Measurements from ENCODE around the gene LIF. TPM values are rescaled to one million over a fixed set of nuclear protein-coding genes. Genes with fewer than 3 reads are reported as not detected.

LIF gene
- total RNA-seq, 1 experiment from 2014 or later, result 8.0 TPM

DNA sequence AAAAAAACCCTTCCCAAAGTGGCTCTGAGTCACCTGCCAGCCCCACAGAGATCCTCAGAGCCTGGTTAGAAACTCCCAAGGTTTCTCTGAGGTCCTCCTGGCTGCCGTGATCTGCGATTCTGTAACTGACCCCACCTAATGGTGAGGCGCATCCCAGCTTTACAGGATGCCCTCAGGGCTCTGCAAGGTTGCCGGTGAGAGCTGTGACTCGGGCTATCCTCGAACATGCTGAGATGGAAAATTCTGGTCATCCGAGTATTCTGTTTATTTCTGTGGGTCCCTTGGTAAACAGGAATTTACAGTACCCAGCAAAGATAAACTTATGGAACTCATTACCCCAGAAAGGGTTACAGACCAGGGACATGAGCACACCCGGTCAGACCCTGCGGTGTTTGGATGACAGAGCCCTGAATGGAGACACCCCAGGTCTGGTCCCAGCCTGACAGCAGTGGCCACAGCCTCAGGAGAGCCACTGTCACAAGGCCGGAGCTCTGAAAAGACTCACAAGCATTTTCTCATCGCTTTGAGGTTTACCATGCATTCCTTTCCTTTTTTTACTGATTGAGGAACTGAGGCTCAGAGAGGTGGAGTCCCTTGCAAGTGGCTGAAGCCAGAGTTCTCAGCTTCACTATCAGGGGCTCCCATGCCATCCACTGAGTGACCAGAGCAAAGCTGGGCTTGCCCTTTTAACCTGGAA, 22.2 kb downstream of the LIF start:
- no peaks in the 10 kb centered on the region for H3K9me3 ChIP-seq
- H3K9me3 Mint-ChIP-seq (ENCODE audit: unreplicated experiment), result no peaks in the 10 kb centered on the region
- intact Hi-C loops (cut with micrococcal nuclease; ENCODE audit: unreplicated experiment), result no loop called here
- H3K4me3 ChIP-seq (ENCODE audit: low read depth, low read length), result no peak overlapping the region
- ChIA-PET POLR2A (no interaction called here), CTCF (interaction anchor here (0.6 kb wide), 1 partner anchor 11 kb away, joined by 3 read pairs; no protein-coding TSS in a partner anchor)
- no peak for DNase-seq
- H3K36me3 ChIP-seq (ENCODE audit: control insufficient read depth, insufficient read depth, low read length), result no peaks in the 10 kb centered on the region
- no peaks in the 10 kb centered on the region for H3K36me3 Mint-ChIP-seq (ENCODE audit: insufficient read depth, unreplicated experiment)
- no peaks in the 10 kb centered on the region for H3K27me3 Mint-ChIP-seq (ENCODE audit: insufficient read depth, unreplicated experiment)
- no peak for TF ChIP-seq CTCF (IDR thresholded peaks at IDR 0.05; ENCODE audit: insufficient read depth in 1 of 2, low read depth in 1 of 2, low read length in 1 of 2, severe bottlenecking in 1 of 2, unreplicated experiment in 1 of 2)
- peaks cover 28% of the 10 kb centered on the region for H3K4me1 Mint-ChIP-seq (ENCODE audit: low read depth, unreplicated experiment)
- H3K27ac Mint-ChIP-seq (ENCODE audit: unreplicated experiment), result peak overlapping the region; percentile 61
- no TSS peak for BruUV-seq (replicated peaks)
- no peak overlapping the region for H3K4me3 Mint-ChIP-seq (ENCODE audit: unreplicated experiment)
- no peaks in the 10 kb centered on the region for H3K27me3 ChIP-seq (replicated peaks; ENCODE audit: control insufficient read depth, insufficient read depth, low read length)
- H3K4me1 ChIP-seq, result peaks cover 11% of the 10 kb centered on the region; the same call in 1 of the 2 replicates

- Mint-ChIP-seq H3K9me3 (ENCODE audit: unreplicated experiment) (no peaks in the 10 kb centered on the region), H3K4me3 (ENCODE audit: unreplicated experiment) (no peak overlapping the region), H3K36me3 (ENCODE audit: insufficient read depth, unreplicated experiment) (no peaks in the 10 kb centered on the region), H3K27me3 (ENCODE audit: insufficient read depth, unreplicated experiment) (no peaks in the 10 kb centered on the region), H3K4me1 (ENCODE audit: low read depth, unreplicated experiment) (peaks cover 25% of the 10 kb centered on the region), H3K27ac (ENCODE audit: unreplicated experiment) (no peak overlapping the region)
- DNase-seq, result no peak
- Histone ChIP-seq H3K9me3 (no peaks in the 10 kb centered on the region), H3K27me3 (replicated peaks; ENCODE audit: control insufficient read depth, insufficient read depth, low read length) (no peaks in the 10 kb centered on the region), H3K4me3 (ENCODE audit: low read depth, low read length) (no peak overlapping the region), H3K4me1 (peaks cover 9% of the 10 kb centered on the region; the same call in 1 of the 2 replicates), H3K36me3 (ENCODE audit: control insufficient read depth, insufficient read depth, low read length) (no peaks in the 10 kb centered on the region)
- ChIA-PET POLR2A (no interaction called here), CTCF (no interaction called here)
- no peak for TF ChIP-seq CTCF (IDR thresholded peaks at IDR 0.05; ENCODE audit: insufficient read depth in 1 of 2, low read depth in 1 of 2, low read length in 1 of 2, severe bottlenecking in 1 of 2, unreplicated experiment in 1 of 2)
- no TSS peak for BruUV-seq (replicated peaks)
- intact Hi-C loops (cut with micrococcal nuclease; ENCODE audit: unreplicated experiment), result no loop called here
Observed at GRCh38 chr22:30223303-30223702, 23.3 kb downstream of the LIF start.

DNA sequence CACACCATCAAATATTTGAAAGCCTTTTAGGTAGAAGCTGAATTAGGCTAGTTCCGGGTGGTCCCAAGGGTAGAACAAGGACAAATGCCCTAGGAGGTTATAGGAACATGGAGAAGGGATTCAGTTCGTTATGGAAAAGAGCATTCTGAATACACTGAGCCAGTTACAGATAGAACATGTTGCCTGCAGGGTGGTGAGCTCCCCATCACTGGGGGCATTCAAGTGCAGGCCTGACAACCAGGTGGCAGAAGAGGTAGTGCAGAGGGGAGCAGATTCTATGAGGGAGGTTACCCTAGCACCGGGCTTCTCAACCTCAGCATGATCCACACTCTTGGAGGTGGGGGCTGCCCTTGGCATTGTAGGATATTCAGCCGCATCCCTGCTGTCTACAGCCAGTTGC, 24.2 kb downstream of the LIF start:
- ChIA-PET POLR2A (no interaction called here), CTCF (no interaction called here)
- no TSS peak for BruUV-seq (replicated peaks)
- Histone ChIP-seq H3K4me3 (ENCODE audit: low read depth, low read length) (no peak overlapping the region), H3K27me3 (replicated peaks; ENCODE audit: control insufficient read depth, insufficient read depth, low read length) (no peaks in the 10 kb centered on the region), H3K9me3 (no peaks in the 10 kb centered on the region), H3K4me1 (peaks cover 9% of the 10 kb centered on the region; the same call in 1 of the 2 replicates), H3K36me3 (ENCODE audit: control insufficient read depth, insufficient read depth, low read length) (no peaks in the 10 kb centered on the region)
- no peak for TF ChIP-seq CTCF (IDR thresholded peaks at IDR 0.05; ENCODE audit: insufficient read depth in 1 of 2, low read depth in 1 of 2, low read length in 1 of 2, severe bottlenecking in 1 of 2, unreplicated experiment in 1 of 2)
- Mint-ChIP-seq H3K4me1 (ENCODE audit: low read depth, unreplicated experiment) (peaks cover 25% of the 10 kb centered on the region), H3K9me3 (ENCODE audit: unreplicated experiment) (no peaks in the 10 kb centered on the region), H3K4me3 (ENCODE audit: unreplicated experiment) (no peak overlapping the region), H3K27ac (ENCODE audit: unreplicated experiment) (no peak overlapping the region), H3K27me3 (ENCODE audit: insufficient read depth, unreplicated experiment) (no peaks in the 10 kb centered on the region), H3K36me3 (ENCODE audit: insufficient read depth, unreplicated experiment) (no peaks in the 10 kb centered on the region)
- intact Hi-C loops (cut with micrococcal nuclease; ENCODE audit: unreplicated experiment), result no loop called here
- no peak for DNase-seq
